ENCODE results near the gene GRIA2. TPM values are rescaled to one million over a fixed set of nuclear protein-coding genes. Genes with fewer than 3 reads are reported as not detected.

The GRIA2 gene
- total and polyA plus RNA-seq, 2 experiments from 2014 or later, result not detected

DNA sequence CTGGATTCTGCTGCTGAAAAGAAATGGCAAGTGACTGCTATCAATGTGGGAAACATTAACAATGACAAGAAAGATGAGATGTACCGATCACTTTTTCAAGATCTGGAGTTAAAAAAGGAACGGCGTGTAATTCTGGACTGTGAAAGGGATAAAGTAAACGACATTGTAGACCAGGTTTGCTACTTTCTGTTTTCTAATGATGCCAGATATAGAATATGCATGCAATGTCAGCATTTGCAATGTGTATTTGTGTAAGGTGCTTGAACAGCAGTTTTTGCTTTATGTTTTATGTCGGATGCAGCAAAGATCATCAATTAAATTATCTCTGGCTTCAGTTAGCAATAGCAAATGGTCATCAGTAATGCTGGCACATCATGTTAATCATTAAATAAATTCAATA, 92.2 kb downstream of the GRIA2 start:
- Histone ChIP-seq H3K4me2 (ENCODE audit: unreplicated experiment) (no peak overlapping the region), H3F3A (ENCODE audit: insufficient read depth) (no peaks in the 10 kb centered on the region), H3K9ac (no peak overlapping the region), H3K36me3 (ENCODE audit: low read depth) (no peaks in the 10 kb centered on the region), H3K79me2 (ENCODE audit: insufficient read depth) (no peaks in the 10 kb centered on the region), H3K4me3 (no peak overlapping the region), H3K27me3 (replicated peaks; ENCODE audit: insufficient read depth) (no peaks in the 10 kb centered on the region; the same call in 1 of the 2 replicates), H3K4me1 (ENCODE audit: insufficient read depth) (no peaks in the 10 kb centered on the region), H2AFZ (no peak overlapping the region), H3K27ac (no peak overlapping the region), H3K9me2 (ENCODE audit: insufficient read depth) (no peaks in the 10 kb centered on the region), H4K20me1 (ENCODE audit: insufficient read depth) (no peaks in the 10 kb centered on the region), H3K9me3 (ENCODE audit: low read depth) (no peaks in the 10 kb centered on the region)
- no peak for DNase-seq
- no peak for TF ChIP-seq EZH2 (IDR thresholded peaks at IDR 0.05; ENCODE audit: insufficient read depth, poor library complexity, severe bottlenecking)
- no peak for TF ChIP-seq EZH2phosphoT487 (IDR thresholded peaks at IDR 0.05; ENCODE audit: insufficient read depth, low read depth)
- WGBS, 2 experiments (ENCODE audit: low coverage in 1 of 2, low lambda C conversion rate in 2 of 2, missing lambda C conversion rate in 2 of 2), result 66 to 68% methylated on average over 5 of the region's 5 CpGs
- in situ Hi-C loops (cut with MboI), result no loop called here

DNA sequence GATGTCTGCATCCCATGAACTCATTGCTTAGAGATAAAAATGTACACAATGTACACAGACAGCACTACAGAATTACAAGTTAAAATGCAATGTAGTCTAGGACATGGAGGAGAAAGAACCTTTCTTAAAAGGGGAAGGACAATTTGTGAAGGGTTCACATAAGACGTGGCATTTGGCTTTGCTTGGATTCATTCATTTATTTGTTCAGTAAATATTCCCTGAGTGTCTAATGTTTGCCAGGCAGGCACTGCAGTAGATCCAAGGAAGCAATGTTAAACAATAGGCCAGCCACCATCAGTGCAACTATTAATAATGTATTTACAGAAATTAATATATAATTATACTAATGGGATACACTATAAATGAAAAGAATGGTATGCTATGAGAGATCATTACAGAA, 94.4 kb downstream of the GRIA2 start:
- Histone ChIP-seq H4K20me1 (ENCODE audit: insufficient read depth) (no peaks in the 10 kb centered on the region), H3K36me3 (ENCODE audit: low read depth) (no peaks in the 10 kb centered on the region), H3K4me3 (no peak overlapping the region), H3K4me1 (ENCODE audit: insufficient read depth) (no peaks in the 10 kb centered on the region), H3K9ac (no peak overlapping the region), H3K9me3 (ENCODE audit: low read depth) (no peaks in the 10 kb centered on the region), H3K4me2 (ENCODE audit: unreplicated experiment) (no peak overlapping the region), H2AFZ (no peak overlapping the region), H3K27ac (no peak overlapping the region), H3K9me2 (ENCODE audit: insufficient read depth) (no peaks in the 10 kb centered on the region), H3K79me2 (ENCODE audit: insufficient read depth) (no peaks in the 10 kb centered on the region), H3F3A (ENCODE audit: insufficient read depth) (no peaks in the 10 kb centered on the region), H3K27me3 (replicated peaks; ENCODE audit: insufficient read depth) (no peaks in the 10 kb centered on the region; the same call in 1 of the 2 replicates)
- in situ Hi-C loops (cut with MboI), result no loop called here
- DNase-seq, result no peak
- TF ChIP-seq EZH2phosphoT487 (IDR thresholded peaks at IDR 0.05; ENCODE audit: insufficient read depth, low read depth), result no peak
- TF ChIP-seq EZH2 (IDR thresholded peaks at IDR 0.05; ENCODE audit: insufficient read depth, poor library complexity, severe bottlenecking), result no peak
- 76 to 81% methylated on average over 1 of the region's 1 CpG for WGBS, 2 experiments (ENCODE audit: low coverage in 1 of 2, low lambda C conversion rate in 2 of 2, missing lambda C conversion rate in 2 of 2)

DNA sequence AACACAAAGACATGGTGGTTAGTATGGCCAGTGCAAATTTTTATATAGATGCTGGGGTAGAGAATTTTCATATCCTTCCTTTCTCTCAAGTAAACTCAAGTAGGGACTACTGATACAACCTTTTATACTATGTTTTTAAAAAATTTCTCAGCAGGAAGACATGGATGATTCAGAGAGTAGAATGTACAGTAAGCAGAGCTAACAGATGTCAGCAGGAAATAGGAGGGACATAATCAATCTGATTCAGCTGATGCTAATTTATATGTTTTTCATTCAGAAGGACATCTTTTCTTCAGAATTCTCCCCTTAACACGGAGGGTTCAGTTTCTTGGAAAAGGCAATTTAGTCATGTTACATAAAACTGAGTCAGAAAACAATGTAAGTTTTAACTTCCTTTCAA, 95.4 kb downstream of the GRIA2 start:
- H3K79me2 ChIP-seq (ENCODE audit: insufficient read depth), result no peaks in the 10 kb centered on the region
- no peaks in the 10 kb centered on the region for H3K9me2 ChIP-seq (ENCODE audit: insufficient read depth)
- H3K36me3 ChIP-seq (ENCODE audit: low read depth), result no peaks in the 10 kb centered on the region
- no peak overlapping the region for H3K27ac ChIP-seq
- no peak for TF ChIP-seq EZH2 (IDR thresholded peaks at IDR 0.05; ENCODE audit: insufficient read depth, poor library complexity, severe bottlenecking)
- no peak for TF ChIP-seq EZH2phosphoT487 (IDR thresholded peaks at IDR 0.05; ENCODE audit: insufficient read depth, low read depth)
- H2AFZ ChIP-seq, result no peak overlapping the region
- H3K4me3 ChIP-seq, result no peak overlapping the region
- no peak overlapping the region for H3K9ac ChIP-seq
- no peaks in the 10 kb centered on the region for H3K9me3 ChIP-seq (ENCODE audit: low read depth)
- no peaks in the 10 kb centered on the region for H3K4me1 ChIP-seq (ENCODE audit: insufficient read depth)
- H3K27me3 ChIP-seq (replicated peaks; ENCODE audit: insufficient read depth), result no peaks in the 10 kb centered on the region; the same call in 1 of the 2 replicates
- H4K20me1 ChIP-seq (ENCODE audit: insufficient read depth), result no peaks in the 10 kb centered on the region
- in situ Hi-C loops (cut with MboI), result no loop called here
- DNase-seq, result peak; percentile 7
- H3F3A ChIP-seq (ENCODE audit: insufficient read depth), result no peaks in the 10 kb centered on the region
- WGBS, 2 experiments (ENCODE audit: low coverage in 1 of 2, low lambda C conversion rate in 2 of 2, missing lambda C conversion rate in 2 of 2), result 0 to 5% methylated on average over 1 of the region's 1 CpG
- no peak overlapping the region for H3K4me2 ChIP-seq (ENCODE audit: unreplicated experiment)

DNA sequence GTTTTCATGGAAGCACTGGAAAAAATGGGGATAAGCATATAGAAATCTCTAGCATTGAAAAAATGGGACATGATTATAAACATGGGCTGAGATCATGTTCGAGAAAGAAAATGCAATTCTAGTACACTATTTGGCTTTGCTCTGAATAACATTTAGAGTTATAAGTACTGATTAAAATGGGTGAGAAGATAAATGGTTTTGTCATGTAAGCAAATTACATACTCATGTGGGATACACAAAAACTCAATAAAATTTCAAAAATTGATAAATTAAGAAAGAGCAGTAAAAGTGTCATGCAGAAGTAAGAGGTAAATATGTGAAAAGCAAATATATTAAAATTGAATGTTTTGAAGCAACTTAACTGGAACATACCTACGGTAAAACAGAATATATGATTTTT, 99.6 kb downstream of the GRIA2 start:
- 31 to 51% methylated on average over 2 of the region's 2 CpGs for WGBS, 2 experiments (ENCODE audit: low coverage in 1 of 2, low lambda C conversion rate in 2 of 2, missing lambda C conversion rate in 2 of 2)
- Histone ChIP-seq H3K4me1 (ENCODE audit: insufficient read depth) (no peaks in the 10 kb centered on the region), H3K79me2 (ENCODE audit: insufficient read depth) (no peaks in the 10 kb centered on the region), H3K4me2 (ENCODE audit: unreplicated experiment) (no peak overlapping the region), H3K9ac (no peak overlapping the region), H3K27ac (no peak overlapping the region), H3K27me3 (replicated peaks; ENCODE audit: insufficient read depth) (no peaks in the 10 kb centered on the region), H3K9me2 (ENCODE audit: insufficient read depth) (no peaks in the 10 kb centered on the region), H2AFZ (no peak overlapping the region), H4K20me1 (ENCODE audit: insufficient read depth) (no peaks in the 10 kb centered on the region), H3K9me3 (ENCODE audit: low read depth) (no peaks in the 10 kb centered on the region), H3K4me3 (no peak overlapping the region), H3F3A (ENCODE audit: insufficient read depth) (no peaks in the 10 kb centered on the region), H3K36me3 (ENCODE audit: low read depth) (no peaks in the 10 kb centered on the region)
- TF ChIP-seq EZH2phosphoT487 (IDR thresholded peaks at IDR 0.05; ENCODE audit: insufficient read depth, low read depth) (no peak), EZH2 (IDR thresholded peaks at IDR 0.05; ENCODE audit: insufficient read depth, poor library complexity, severe bottlenecking) (no peak)
- DNase-seq, result no peak
- in situ Hi-C loops (cut with MboI), result no loop called here

DNA sequence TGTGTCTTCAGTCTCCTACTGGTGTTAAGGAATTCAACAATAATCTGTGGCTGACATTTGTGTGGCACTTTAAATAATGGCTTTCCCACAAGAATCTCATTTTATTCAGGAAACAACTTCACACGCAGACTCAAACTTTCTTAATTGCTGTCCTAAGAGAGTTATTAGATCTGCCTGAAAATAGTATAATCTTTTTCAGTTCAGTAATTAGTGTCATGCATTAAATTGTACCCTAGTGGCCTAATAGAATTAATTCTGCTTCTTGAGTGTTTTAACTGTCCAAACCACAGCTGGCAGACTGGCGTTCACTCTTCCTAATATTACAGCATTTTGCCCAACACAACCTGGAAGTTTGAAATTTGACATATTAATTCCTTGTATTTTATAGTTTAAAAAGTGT, 107.1 kb downstream of the GRIA2 start:
- no peak overlapping the region for H3K4me2 ChIP-seq (ENCODE audit: unreplicated experiment)
- H3K4me1 ChIP-seq (ENCODE audit: insufficient read depth), result no peaks in the 10 kb centered on the region
- H3K9me3 ChIP-seq (ENCODE audit: low read depth), result no peaks in the 10 kb centered on the region
- 24 to 31% methylated on average over 2 of the region's 2 CpGs for WGBS, 2 experiments (ENCODE audit: low coverage in 1 of 2, low lambda C conversion rate in 2 of 2, missing lambda C conversion rate in 2 of 2)
- no peaks in the 10 kb centered on the region for H3K79me2 ChIP-seq (ENCODE audit: insufficient read depth)
- no peaks in the 10 kb centered on the region for H3K27me3 ChIP-seq (replicated peaks; ENCODE audit: insufficient read depth)
- no peaks in the 10 kb centered on the region for H3K36me3 ChIP-seq (ENCODE audit: low read depth)
- TF ChIP-seq EZH2 (IDR thresholded peaks at IDR 0.05; ENCODE audit: insufficient read depth, poor library complexity, severe bottlenecking) (no peak), EZH2phosphoT487 (IDR thresholded peaks at IDR 0.05; ENCODE audit: insufficient read depth, low read depth) (no peak)
- no peak for DNase-seq
- no peaks in the 10 kb centered on the region for H3F3A ChIP-seq (ENCODE audit: insufficient read depth)
- no peak overlapping the region for H3K9ac ChIP-seq
- H2AFZ ChIP-seq, result no peak overlapping the region
- no peaks in the 10 kb centered on the region for H4K20me1 ChIP-seq (ENCODE audit: insufficient read depth)
- in situ Hi-C loops (cut with MboI), result no loop called here
- H3K27ac ChIP-seq, result no peak overlapping the region
- H3K9me2 ChIP-seq (ENCODE audit: insufficient read depth), result no peaks in the 10 kb centered on the region; the same call in 1 of the 2 replicates
- H3K4me3 ChIP-seq, result no peak overlapping the region
